MM.1S (cell line): Measurements from ENCODE around the gene SPRED2.

ENCODE experiments used
- EZH2 ChIP-seq: fragments of 300-600 bp; sonication (generic); optimal IDR thresholded peaks from 2 replicates; pipeline ENCODE3; 2017; ENCODE audit warnings: low read depth, mild to moderate bottlenecking, antibody characterized with exemption, low read length, mixed read lengths
- TF ChIP-seq, protein P1 (sequence below): fragments of 300-600 bp; sonication (generic); IDR thresholded peaks from 2 replicates; pipeline ENCODE4 v1.5.1; 2016; ENCODE audit warnings: antibody characterized with exemption, low read length, mixed read lengths

DNA sequence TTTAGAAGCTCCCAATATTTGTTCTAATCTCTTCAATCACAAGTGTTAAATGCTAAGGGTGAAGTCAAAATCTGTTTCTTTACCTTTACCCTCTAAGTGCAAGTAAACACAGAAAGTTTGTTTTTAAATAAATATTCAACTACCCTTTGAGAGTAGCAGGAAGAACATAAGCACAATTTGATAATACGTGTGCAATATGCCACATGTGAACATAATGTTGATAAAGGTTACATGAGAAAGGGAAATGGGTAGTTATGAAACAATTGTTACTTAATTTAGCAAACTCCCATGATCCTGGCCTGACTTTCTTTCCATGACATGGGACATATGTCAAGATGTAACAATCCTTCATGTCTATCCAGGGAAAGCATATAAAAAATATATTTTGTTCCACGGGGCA lies 7.1 kb downstream of the SPRED2 start:
- TF ChIP-seq, protein P1, sequence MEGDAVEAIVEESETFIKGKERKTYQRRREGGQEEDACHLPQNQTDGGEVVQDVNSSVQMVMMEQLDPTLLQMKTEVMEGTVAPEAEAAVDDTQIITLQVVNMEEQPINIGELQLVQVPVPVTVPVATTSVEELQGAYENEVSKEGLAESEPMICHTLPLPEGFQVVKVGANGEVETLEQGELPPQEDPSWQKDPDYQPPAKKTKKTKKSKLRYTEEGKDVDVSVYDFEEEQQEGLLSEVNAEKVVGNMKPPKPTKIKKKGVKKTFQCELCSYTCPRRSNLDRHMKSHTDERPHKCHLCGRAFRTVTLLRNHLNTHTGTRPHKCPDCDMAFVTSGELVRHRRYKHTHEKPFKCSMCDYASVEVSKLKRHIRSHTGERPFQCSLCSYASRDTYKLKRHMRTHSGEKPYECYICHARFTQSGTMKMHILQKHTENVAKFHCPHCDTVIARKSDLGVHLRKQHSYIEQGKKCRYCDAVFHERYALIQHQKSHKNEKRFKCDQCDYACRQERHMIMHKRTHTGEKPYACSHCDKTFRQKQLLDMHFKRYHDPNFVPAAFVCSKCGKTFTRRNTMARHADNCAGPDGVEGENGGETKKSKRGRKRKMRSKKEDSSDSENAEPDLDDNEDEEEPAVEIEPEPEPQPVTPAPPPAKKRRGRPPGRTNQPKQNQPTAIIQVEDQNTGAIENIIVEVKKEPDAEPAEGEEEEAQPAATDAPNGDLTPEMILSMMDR: no peak
- TF ChIP-seq EZH2: no peak
